Sciatic nerve (tissue), 2 donors: ENCODE data around the gene BCL10. TPM values are rescaled to one million over a fixed set of nuclear protein-coding genes. Genes with fewer than 3 reads are reported as not detected.
A peak's percentile ranks its signal among the peaks of the same experiment; 100 is the strongest.

Source experiments
- ATAC-seq: fragments of 200-7000 bp; cut with Tn5 transposase; one replicate; pipeline ENCODE4 v1.9.1; 2020; ENCODE audit warnings: mild to moderate bottlenecking, moderate library complexity
- DNase-seq: peaks from one replicate; pipeline ENCODE4 v3.0.0-alpha.2; 2020; ENCODE audit warnings: low spot score
- intact Hi-C: fragments of 100-400 bp; cut with DNase I; formaldehyde crosslinking; loops from one replicate; pipeline ENCODE4 v1.14.2; 2022
- total RNA-seq: library from RNA; stranded (reverse); fragmentation: NEBNext Ultra II Directional; extraction: Animal tissue kit (Norgen Biotek cat#: 25700); gene quantifications from one replicate; pipeline ENCODE4 v1.2.1, GENCODE V29; 2021
- donor health status: DM: no; HTN: no; CAD: no.
- donor health status: DM: no; HTN: no; CAD: no.

Gene BCL10
- total RNA-seq, 1 donor from 2014 or later: 17.8 TPM

DNA sequence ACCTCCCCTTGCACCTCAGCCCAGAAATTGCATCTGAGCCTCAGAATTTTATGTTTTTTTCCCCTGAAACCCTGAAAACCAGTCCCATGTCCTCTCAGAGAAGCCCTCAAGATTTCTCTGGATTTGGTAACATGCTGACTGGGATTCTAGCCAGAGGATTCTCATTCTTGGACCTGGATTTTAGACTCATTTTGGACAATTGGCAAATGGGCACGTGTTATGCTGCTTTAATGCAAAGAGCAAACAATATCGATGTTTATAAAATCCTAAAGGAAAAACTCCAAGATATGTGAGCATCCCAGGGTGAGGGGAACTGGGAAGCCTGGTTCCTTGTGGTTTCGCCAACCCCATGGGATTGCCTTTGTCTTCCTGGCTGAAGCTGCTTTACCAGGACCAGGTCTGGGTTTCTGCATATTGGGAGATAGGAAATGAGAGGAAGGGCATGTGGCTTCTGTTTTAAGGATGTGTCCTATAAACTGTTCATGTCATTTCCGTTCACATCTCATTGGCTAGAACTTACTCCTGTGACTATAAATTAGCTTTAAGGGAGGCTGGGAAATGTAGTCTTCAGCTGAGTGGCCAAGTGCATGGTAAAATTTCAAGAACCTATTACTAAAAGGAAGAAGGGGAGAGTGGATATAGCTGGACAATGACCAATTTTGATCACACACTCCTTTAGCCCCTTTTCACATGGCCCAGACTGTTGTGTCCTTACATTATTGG, 27.2 kb upstream of the BCL10 start:
- intact Hi-C loops: loop anchor here (10.0 kb wide), 1 partner anchor 281 kb away; the partner anchor contains the start of gene CCN1
- no peak for ATAC-seq

DNA sequence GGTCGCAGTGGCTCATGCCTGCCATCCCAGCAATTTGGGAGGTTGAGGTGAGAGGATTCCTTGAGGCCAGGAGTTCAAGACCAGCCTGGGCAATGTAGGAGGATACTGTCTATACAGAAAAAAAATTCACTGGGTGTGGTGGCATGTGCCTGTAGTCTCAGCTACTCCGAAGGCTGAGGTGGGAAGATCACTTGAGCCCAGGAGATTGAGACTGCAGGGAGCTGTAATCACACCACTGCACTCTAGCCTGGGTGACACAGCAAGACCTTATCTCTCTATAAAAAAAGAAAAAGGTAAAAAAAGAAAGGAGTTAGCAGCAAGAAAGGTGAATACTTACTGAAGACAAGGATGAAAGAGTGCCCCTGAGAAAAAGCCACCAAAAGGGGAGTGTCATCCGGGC, 23.7 kb upstream of the BCL10 start:
- intact Hi-C loops: loop anchor here (10.0 kb wide), 1 partner anchor 285 kb away; the partner anchor contains the start of gene CCN1
- no peak for ATAC-seq
- DNase-seq: no peak

More for the DNA sequence above, 27.2 kb upstream of the BCL10 start:
- DNase-seq: no peak

DNA sequence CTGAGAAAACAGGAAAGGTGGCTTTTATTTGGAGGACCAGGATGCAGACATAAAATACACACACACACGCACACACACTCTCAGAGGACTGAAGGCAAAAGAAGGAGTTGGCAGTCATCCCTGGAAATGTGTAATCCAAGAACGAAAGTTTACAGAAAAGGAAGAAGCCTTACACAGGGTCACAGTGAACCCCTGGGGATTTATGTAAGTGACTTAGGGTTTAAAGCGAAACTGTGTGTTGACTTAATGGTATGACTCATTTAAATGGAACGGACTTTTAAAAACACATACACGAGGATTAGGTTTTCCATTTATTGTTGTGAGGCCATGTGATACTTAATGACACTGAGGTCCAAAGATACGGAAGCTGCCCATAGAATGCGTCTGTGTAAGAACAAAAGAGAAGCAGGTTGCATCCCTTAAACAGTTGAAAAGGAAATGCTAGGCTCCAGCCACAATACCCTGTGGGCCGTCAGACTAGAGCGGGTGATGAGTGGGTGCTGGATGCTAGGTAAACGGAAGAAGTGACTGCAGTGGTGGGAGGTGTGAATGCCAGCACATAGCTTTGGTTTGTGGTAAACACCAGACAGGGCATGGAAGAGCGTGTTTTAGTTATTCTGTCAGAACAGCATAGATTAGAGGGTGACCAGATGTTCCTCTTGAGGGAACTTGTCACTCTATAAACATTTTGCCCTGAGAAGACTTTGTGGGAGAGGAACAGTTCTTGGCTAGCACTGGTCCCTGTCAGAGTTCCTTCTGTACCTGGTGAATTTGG, 21.6 kb upstream of the BCL10 start:
- intact Hi-C loops: no loop called here
- DNase-seq: no peak

DNA sequence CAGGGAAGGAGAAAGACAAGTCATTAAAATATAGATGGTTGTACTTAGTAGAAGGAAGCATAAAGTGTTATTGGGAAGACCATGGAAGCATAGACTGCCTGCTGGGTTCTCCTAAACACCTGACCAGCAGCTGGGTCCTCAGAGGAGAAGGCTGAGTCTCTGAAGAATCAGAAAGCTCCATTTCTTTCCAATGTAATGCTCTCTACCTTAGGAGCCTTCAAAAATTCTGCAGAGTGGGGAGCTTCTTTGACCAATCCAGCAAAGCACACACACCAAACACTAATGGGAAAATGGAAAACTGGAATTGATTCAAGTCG, 21.1 kb upstream of the BCL10 start:
- intact Hi-C loops: no loop called here
- DNase-seq (no peak), ATAC-seq (no peak)

More for the DNA sequence above, 21.6 kb upstream of the BCL10 start:
- ATAC-seq: peak; percentile 87

DNA sequence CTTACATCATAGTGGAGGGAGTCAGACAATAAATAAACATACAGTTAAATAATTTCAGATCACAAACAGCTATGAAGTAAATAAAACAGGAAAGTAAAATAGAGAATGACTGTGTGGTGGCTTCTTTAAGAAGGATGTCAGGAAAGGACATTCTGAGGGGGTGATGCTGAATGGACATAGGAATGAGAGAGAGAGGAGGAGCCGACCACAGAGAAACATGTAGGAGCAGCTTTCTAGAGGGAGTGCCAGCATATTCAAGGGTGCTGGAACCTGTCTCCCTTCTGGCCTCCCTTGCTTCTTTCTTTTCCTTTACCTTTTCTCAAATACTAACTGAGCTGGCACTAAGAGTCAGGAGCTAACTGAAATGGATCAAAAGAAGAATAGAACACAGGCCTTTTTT, 20.5 kb upstream of the BCL10 start:
- DNase-seq (no peak), ATAC-seq (no peak)
- intact Hi-C loops: no loop called here

DNA sequence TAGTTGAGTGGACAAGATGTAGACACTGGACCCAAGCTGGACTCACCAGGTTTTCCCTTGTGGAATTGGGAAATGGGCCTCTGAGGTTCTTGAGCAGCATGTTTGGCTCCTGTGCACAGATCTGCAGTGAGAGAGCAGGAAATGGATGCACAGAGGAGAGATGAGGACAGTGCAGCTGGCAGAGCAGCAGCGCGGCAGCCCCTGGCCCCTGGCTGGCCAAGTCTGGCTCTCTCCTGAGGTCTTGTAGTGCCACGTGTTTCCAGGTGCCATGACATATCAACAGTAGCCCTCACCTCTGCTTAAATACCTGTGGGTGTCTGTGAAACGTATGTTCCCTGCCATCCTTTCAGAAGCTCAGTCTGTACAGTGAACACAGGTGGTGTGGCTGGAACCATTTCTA, 19.2 kb upstream of the BCL10 start:
- ATAC-seq (no peak), DNase-seq (no peak)
- intact Hi-C loops: no loop called here

DNA sequence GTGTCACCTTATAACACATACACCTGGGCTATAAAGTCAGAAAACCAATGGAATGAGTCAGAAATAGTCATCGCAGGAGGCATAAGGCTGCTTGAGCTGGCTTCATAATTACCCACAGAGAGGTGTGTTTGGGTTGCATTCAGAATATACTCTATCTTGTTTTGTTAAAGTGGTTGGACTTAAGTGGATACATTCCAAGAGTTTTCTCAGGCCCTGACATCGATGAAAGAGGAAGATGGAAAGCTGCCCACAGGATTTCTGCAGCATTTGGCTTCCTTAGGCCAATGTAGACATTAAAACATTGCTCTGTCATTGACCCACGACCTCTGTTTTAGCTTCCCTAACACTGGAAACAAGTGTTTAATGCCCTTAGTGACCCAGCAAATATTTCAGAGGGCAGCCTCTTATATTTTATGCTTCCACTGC, 18.6 kb upstream of the BCL10 start:
- ATAC-seq (no peak), DNase-seq (no peak)
- intact Hi-C loops: no loop called here

DNA sequence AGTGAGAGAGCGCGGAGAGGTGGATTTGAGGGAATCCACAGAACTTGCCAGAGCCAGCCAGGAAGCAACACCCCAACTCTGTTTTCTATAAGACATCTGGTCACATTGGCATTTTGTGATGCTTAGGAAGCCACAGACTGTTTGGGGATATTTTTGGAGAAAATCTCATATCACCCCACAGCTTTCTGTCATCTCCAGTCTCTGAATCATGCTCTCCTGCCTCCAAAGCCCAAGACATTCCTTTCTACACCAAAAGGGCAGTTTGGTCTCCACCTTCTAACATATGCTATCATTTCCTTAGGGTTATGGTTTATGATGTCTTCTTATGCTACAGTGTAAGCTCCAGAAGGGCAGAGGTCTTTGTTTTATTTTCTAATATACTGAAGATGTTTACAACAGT, 14.4 kb upstream of the BCL10 start:
- ATAC-seq (no peak), DNase-seq (no peak)
- intact Hi-C loops: no loop called here

DNA sequence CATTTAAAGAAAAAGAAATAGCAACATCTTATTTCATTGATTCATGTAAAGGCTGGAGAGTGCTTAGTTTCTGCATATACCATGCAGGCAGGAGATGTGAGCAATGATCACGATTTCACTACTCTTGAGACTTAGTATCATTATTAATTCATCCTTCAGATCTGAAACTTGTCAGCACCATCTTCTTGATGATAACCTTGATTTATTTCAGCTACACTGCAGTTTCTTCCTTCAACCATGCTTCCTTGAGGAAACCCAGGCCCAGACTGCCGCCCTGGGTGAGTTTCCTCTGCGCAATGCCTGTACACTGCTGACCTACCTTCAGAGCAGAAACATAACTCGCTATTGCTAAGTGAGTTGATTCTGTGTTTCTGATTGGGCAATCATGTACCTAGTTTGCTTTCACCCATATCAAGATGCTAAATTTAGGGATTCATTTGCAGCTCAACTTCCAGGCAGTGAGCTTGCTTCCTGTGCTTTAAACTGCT, 13.5 kb upstream of the BCL10 start:
- ATAC-seq (no peak), DNase-seq (no peak)
- intact Hi-C loops: no loop called here

DNA sequence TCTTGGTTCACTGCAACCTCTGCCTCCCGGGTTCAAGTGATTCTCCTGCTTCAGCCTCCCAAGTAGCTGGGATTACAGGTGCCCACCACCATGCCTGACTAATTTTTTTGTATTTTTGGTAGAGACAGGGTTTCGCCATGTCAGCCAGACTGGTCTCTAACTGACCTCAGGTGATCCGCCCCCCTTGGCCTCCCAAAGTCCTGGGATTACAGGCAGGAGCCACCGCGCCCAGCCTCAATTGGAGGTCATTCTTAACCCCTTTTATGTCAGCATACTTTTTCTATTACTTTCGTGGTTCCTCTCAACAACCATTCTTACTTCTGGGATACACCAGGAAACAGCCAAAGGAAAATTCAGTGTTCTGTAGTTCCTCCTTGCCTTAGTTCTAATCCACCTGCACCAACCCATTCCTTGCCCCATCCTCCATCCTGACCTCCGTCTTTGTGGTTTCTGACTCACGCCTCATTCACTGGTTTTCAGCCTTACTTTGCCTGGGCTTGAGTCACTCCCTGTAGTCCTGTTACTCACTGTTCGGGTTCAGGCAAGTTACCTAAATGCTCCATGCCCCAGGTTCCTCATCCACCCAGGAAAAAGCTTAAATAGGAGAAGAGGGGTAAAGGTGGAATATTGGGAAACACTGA, 12.9 kb upstream of the BCL10 start:
- DNase-seq (no peak), ATAC-seq (no peak)
- intact Hi-C loops: no loop called here

DNA sequence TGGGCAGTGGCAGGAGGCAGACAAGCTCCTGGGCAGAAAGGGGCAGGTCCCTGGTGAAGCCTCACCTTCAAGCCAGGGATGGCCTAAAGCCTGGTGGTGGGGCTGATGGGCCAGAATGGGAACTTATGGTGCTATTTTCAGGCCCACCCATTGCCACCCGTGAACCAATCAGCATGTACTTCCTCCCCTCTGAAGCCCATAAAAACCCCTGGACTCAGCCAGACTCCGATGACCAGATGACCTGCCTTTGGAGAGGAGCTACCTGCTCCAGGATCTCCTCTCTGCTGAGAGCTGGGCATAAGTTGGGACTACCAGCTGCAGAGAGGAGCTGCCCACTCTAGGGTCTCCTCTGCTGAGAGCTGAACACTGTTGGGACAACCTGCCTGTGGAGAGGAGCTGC, 7.8 kb upstream of the BCL10 start:
- intact Hi-C loops: no loop called here
- no peak for ATAC-seq
- DNase-seq: no peak

DNA sequence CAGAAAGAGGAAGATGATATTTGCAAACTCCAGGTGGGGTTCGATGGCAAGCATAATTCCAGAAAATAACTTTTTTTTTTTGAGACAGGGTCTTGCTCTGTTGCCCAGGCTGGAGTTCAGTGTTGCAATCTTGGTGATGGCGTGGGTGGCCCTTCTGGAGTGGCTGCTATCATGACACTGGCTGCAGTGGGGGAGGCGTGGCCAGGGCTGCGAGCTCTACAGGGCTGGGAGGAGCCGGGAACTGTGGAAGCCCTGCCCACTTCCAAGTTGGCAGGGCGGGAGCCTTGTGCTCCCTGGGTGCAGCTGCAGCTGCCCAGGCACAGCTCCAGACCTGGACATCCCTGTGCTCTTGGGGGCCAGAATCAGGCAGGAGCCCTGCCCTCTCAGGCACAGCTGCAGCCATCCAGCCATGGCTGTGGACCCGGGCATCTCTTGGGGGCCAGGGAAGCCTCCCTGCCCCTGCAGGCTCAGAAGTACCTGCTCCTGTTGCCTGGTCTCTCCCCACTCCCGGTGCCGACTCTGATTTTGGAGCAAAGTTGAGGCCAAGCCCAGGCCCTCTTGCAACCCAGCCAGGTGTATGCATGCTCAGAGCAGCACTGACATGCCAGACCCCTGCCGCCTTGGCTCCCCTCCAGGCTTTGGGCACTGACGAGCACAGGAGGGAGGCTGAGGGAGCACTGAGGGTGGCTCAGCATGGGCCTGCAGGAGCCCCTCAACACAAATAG, 7.2 kb upstream of the BCL10 start:
- DNase-seq (no peak), ATAC-seq (peak; percentile 57)
- intact Hi-C loops: no loop called here

DNA sequence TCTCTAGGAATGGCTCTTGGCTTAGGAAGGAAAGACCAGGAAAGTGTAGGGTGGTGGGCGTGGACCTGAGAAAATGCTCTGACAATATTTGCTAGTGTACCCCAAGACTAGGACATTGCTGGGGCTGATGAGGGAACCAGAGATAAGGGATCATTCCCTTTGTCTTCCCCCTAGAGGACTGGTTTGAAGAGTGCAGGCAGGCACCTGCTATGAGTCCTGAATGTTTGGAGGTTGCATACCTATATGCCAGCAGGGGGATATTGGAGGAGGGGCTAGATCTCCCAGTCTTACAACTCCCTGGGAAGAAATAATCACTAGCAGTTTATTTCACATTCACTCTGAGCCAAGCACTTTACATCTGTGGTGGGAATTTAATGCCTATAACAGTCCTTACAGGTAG, 6.0 kb upstream of the BCL10 start:
- ATAC-seq (no peak), DNase-seq (no peak)

DNA sequence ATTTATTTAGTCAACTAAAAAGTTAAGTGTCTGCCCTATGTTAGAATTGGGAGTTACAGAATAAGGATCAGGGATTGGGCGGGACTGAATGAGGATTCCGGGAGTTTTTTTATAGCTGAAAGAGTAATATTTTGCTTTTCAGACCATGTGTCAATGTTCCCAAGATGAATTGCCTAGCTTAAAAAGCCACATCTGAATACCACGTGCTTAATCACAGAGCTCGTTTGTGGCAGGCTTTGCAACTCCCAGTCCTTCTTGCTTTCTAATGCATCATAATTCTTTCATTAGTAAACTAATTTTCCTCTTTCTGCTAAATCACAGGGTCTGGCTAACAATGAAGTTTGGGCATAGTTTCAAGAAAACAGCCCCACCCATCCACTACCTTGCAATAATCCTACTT, 4.2 kb upstream of the BCL10 start:
- intact Hi-C loops: no loop called here
- ATAC-seq: no peak
- no peak for DNase-seq

More for the DNA sequence above, 6.0 kb upstream of the BCL10 start:
- intact Hi-C loops: no loop called here

DNA sequence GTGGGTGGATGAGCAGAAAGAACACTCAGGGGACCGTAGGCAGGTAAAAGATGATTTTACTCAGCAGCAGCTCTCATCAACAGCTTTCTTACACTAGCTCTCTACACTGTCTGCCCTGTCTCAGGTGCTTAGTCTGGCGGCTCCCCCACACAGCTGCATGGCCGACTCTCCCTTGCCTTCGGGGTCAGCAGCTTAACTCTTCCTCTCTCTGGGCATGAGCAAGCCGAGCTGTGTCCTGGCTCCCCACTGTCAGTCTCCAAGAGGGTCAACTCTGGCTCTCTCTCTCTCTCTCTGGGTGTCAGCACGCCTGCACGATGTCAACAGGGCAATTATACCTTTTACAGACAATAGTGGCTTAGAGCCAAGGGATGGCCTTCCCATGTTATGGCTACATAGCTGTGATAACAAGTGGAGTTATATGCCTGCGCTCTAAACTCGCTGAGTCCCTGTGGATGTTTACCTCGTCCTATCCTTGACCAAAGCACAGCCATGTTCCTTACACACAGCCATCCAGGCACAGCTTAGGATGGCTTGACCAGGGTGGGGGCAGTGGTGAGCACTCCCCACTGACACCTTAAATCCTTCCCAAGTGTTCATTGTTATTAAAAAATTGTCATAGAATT, 3.1 kb upstream of the BCL10 start:
- ATAC-seq (no peak), DNase-seq (no peak)
- intact Hi-C loops: no loop called here

DNA sequence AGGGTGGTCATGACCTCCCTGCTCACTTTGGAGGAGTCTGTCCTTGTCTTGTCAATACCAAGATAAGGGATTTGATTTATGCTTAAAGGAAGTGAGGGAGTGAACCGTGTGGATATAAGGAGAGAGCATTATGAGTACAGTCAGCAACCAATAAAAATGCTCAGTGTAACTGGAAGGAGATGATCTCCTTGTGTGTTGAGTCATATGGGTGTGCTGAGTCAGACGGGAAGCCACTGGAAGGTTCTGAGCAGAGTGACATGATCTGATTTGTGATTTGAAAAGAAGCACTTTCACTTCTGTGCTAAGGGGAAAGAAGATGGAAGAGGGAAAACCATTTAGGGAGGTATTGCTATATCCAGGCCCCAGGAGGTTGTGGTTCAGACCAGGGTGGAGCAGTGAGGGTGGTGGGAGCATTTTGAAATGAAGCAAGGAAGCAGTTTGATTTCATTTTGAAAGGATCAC, 2.5 kb upstream of the BCL10 start:
- intact Hi-C loops: no loop called here
- ATAC-seq (no peak), DNase-seq (no peak)

DNA sequence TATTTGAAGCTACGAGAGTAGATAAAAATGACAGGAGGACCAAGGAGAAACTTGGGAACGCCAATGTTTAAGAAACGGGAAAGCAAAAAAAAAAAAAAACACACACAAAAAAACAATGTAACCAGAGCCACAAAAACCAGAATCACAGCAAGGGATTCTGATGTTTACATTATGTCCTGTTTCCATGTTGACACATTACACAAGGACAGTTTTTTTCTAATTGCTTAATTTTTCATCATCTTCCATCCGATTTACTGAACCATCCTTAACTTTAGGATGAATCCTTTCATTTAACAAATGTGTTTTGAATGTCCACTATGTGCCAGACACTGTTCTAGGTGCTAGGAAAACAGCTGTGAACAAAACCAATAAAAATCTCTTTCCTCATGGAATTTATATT, 1.4 kb upstream of the BCL10 start:
- DNase-seq: no peak
- intact Hi-C loops: no loop called here
- no peak for ATAC-seq

DNA sequence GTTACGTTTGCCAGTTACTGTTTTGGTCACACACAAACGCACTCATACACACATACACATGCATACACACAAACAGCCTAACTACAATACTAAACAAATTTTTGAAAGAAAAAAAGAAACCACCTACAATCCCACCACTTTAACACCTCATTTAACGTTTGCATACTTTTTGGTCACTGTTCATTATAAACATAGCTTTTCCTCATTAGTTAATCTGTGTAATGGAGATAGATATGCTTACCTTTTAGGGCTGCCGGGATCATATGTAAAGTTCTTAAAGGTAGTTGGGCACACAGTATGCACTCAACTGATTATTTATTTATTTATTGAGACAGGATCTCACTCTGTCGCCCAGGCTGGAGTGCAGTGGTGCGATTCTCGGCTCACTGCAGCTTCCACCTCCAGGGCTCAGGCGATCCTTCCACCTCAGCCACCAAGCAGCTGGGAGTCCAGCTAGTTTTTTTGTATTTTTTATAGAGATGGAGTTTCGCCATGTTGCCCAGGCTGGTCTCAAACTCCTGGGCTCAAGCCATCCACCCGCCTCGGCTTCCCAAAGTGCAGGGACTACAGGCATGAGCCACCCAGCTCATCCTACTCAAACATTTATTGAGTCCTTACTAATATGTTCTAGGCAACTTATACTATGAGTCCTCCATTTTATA, 677 bp upstream of the BCL10 start:
- DNase-seq (no peak), ATAC-seq (no peak)
- intact Hi-C loops: no loop called here
